HG03135 (cell line): ENCODE results near the gene PLCL1.
"Not testable (repeated sequence)": the region's sequence is repeated elsewhere in the genome, so short reads cannot be mapped to it uniquely, and the experiment has no call there.

Source experiments
- ATAC-seq: cut with Tn5 transposase; IDR thresholded peaks from one replicate; pipeline ENCODE4 v1.9.1; 2021; ENCODE audit warnings: mild to moderate bottlenecking, moderate library complexity; ENCODE audit not compliant: unreplicated experiment

The PLCL1 gene

GRCh38 chr2:198146346-198146940 lies 342.1 kb downstream of the PLCL1 start:
- ATAC-seq: no peak

- no peak for ATAC-seq
Measured at GRCh38 chr2:198157314-198157713, 352.9 kb downstream of the PLCL1 start.

GRCh38 chr2:198161151-198161550 lies 356.8 kb downstream of the PLCL1 start:
- no peak for ATAC-seq

GRCh38 chr2:198162276-198162675 lies 357.9 kb downstream of the PLCL1 start:
- no peak for ATAC-seq

- ATAC-seq: no peak
Measured at GRCh38 chr2:198164843-198165242, 360.4 kb downstream of the PLCL1 start.

- ATAC-seq: no peak
Measured at GRCh38 chr2:198165289-198165688, 360.9 kb downstream of the PLCL1 start.

GRCh38 chr2:198167346-198167745 lies 363.0 kb downstream of the PLCL1 start:
- no peak for ATAC-seq

GRCh38 chr2:198168651-198169050 lies 364.3 kb downstream of the PLCL1 start:
- no peak for ATAC-seq

- no peak for ATAC-seq
Measured at GRCh38 chr2:198173242-198173641, 368.8 kb downstream of the PLCL1 start.

GRCh38 chr2:198173864-198174263 lies 369.5 kb downstream of the PLCL1 start:
- no peak for ATAC-seq

- no peak for ATAC-seq
Measured at GRCh38 chr2:198175271-198175670, 370.9 kb downstream of the PLCL1 start.

GRCh38 chr2:198177040-198177439 lies 372.6 kb downstream of the PLCL1 start:
- ATAC-seq: no peak

GRCh38 chr2:198178766-198179165 lies 374.4 kb downstream of the PLCL1 start:
- no peak for ATAC-seq

- ATAC-seq: no peak
Measured at GRCh38 chr2:198186257-198186656, 381.9 kb downstream of the PLCL1 start.

GRCh38 chr2:198187841-198188240 lies 383.4 kb downstream of the PLCL1 start:
- no peak for ATAC-seq

GRCh38 chr2:198188982-198189381 lies 384.6 kb downstream of the PLCL1 start:
- ATAC-seq: no peak

- no peak for ATAC-seq
Measured at GRCh38 chr2:198191651-198192050, 387.3 kb downstream of the PLCL1 start.

GRCh38 chr2:198196556-198196955 lies 392.2 kb downstream of the PLCL1 start:
- ATAC-seq: not testable (repeated sequence)
